Activated T-cell treated with anti-CD3 and anti-CD28 coated beads, Interleukin-2, amount 50 U/mL, for 4 hours (primary cell): ENCODE data around the gene CCSER1. TPM values are rescaled to one million over a fixed set of nuclear protein-coding genes. Genes with fewer than 3 reads are reported as not detected.
"Not testable (repeated sequence)": the region's sequence is repeated elsewhere in the genome, so short reads cannot be mapped to it uniquely, and the experiment has no call there.

Experiments
- ATAC-seq, 2 donors: fragments of 200-7000 bp; cut with Tn5 transposase; one replicate each; pipeline ENCODE4 v1.10.0; 2021
- DNase-seq: peaks from one replicate; pipeline ENCODE4 v3.0.0-alpha.2; 2020
- H3K27me3 Mint-ChIP-seq: one replicate; pipeline ENCODE4 v1.8.0; 2021; ENCODE audit warnings: low read depth, mixed read lengths
- H3K36me3 Mint-ChIP-seq: one replicate; pipeline ENCODE4 v1.8.0; 2022; ENCODE audit warnings: mixed read lengths; ENCODE audit not compliant: insufficient read depth
- H3K4me1 Mint-ChIP-seq: one replicate; pipeline ENCODE4 v1.8.0; 2021; ENCODE audit warnings: low read depth, mixed read lengths
- H3K4me3 Mint-ChIP-seq: one replicate; pipeline ENCODE4 v1.8.0; 2021; ENCODE audit warnings: mild to moderate bottlenecking, moderate library complexity, mixed read lengths
- H3K9me3 Mint-ChIP-seq: one replicate; pipeline ENCODE4 v1.8.0; 2021; ENCODE audit warnings: mixed read lengths
- total RNA-seq, 3 donors: library from RNA; stranded (reverse); gene quantifications; one replicate each; pipeline ENCODE4 v1.2.1, GENCODE V29; 2021

Gene CCSER1
- total RNA-seq, 3 donors from 2014 or later, result 0.10 to 0.16 TPM; not detected in 1

DNA sequence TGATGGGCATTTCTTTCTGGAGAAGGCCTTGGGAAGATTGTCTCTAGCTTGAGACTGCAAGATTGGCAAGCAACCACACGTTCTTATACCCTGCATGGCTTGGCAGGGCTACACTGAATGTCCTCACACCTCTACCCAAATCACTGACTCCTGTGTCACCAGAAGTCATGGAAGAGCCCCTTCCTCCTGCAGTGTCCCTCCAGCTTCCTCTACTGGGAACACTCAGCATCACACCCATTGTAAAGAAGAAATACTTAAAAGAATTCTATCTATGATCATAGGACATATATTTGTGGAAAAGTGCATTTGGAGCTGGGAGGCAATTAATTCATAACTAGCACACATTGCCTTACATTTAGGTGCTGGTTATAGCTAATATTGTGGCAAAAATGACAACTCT is 113.1 kb downstream of the CCSER1 start:
- Mint-ChIP-seq H3K4me1 (no peaks in the 10 kb centered on the region), H3K36me3 (no peaks in the 10 kb centered on the region), H3K9me3 (no peaks in the 10 kb centered on the region), H3K27me3 (no peaks in the 10 kb centered on the region), H3K4me3 (no peak overlapping the region)
- DNase-seq (no peak), ATAC-seq (no peak)

DNA sequence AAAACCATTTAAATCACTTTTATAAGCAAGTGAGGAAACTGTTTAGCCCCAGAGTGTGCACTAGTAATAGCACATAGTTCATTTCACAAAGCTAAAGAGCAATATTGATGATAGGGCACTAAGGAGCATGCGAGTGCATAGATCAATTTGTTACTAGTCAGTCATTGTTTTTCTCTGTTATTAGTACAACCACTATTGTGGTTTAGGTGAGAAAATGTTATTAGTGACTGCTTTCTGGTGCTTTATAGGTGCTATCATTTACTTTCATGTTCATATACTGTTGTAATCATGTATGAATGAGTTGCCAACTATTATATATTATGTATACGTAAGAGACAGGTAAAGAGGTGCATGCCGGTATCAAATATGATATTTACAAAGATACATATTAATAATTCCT is 113.8 kb downstream of the CCSER1 start:
- Mint-ChIP-seq H3K36me3 (no peaks in the 10 kb centered on the region), H3K4me3 (no peak overlapping the region)

DNA sequence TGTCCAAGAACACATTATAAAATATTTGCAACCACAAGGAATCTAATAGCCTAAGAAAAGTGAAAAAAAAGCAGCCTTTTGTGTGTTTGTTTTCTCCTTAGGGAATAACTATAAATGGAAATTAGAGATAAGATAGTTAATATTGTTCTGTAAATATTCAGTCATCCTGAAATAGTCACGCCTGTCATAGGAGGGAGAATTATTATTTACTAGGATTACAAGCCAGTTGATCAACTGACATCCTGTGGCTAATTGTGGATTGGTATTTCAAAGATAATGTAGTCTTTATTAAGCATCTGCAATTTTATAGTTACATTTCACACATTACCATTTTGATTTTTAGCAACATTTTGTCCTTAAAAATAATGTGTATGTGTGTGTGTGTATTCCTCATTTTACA is 118.6 kb downstream of the CCSER1 start:
- ATAC-seq, result no peak
- no peaks in the 10 kb centered on the region for H3K4me1 Mint-ChIP-seq
- no peak overlapping the region for H3K4me3 Mint-ChIP-seq
- no peaks in the 10 kb centered on the region for H3K36me3 Mint-ChIP-seq
- DNase-seq, result no peak
- H3K27me3 Mint-ChIP-seq, result no peaks in the 10 kb centered on the region
- H3K9me3 Mint-ChIP-seq, result no peaks in the 10 kb centered on the region

More for the DNA sequence above, 113.8 kb downstream of the CCSER1 start:
- Mint-ChIP-seq H3K27me3 (no peaks in the 10 kb centered on the region), H3K9me3 (no peaks in the 10 kb centered on the region), H3K4me1 (no peaks in the 10 kb centered on the region)
- ATAC-seq (no peak), DNase-seq (no peak)

DNA sequence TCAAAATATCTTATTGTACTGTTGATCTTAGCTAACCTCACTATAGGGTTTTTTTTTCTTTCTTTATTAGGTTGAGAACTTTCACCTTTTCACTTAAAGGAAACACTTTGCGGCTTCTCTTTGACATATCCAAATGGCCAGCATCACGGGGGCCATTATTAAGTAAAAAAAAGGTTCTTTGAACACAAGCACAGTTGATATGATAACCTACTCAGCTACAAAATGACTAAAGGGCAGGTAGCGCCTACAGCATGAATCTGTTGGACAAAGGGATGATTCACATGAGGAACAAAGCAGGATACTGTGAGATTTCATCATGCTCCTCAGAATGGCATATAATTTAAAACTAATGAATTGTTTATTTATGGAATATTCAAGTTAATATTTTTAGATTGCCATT is 119.6 kb downstream of the CCSER1 start:
- Mint-ChIP-seq H3K9me3 (no peaks in the 10 kb centered on the region), H3K4me3 (no peak overlapping the region), H3K4me1 (no peaks in the 10 kb centered on the region), H3K27me3 (no peaks in the 10 kb centered on the region), H3K36me3 (no peaks in the 10 kb centered on the region)
- no peak for ATAC-seq
- DNase-seq, result no peak

DNA sequence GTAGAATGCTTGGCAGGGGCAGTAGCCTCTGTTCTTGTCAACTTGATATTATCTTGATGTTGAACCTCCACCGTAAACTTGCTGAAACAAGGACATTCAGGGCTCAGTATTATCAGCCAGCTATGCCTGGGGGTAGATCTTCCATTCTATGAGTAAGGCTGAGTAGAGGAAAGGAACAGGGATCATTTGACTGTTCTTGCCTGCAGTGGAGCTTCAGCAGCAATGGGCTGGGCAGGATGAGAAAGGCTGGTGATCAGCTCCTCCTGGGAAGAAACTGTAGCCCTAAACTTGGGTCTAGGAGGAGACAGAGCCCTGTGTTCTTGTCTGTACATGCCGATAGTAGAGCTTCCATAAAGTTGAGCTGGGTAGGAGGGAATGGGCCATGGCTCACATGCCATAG is 127.2 kb downstream of the CCSER1 start:
- H3K4me1 Mint-ChIP-seq, result no peaks in the 10 kb centered on the region

DNA sequence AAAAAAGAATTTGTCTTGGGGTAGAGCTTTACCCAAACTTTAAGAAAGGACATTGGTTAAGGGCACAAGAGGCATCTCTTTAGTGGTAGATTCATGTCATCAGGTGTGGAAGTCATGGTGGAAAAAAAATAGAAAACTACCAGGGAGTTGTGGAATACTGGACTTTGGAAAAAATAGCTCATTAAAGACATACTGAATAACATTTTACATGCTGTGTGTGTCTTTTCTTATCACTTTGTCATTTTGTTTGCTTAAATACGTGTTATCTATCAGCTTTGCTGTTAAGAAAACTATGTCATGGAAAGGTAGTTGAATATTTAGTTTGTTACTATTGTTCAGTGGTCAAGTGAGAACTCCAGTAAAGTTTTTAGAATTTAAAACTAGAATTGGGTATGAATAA is 147.0 kb downstream of the CCSER1 start:
- peaks cover 6% of the 10 kb centered on the region for H3K9me3 Mint-ChIP-seq
- no peak overlapping the region for H3K4me3 Mint-ChIP-seq
- H3K27me3 Mint-ChIP-seq, result no peaks in the 10 kb centered on the region
- no peaks in the 10 kb centered on the region for H3K36me3 Mint-ChIP-seq
- no peaks in the 10 kb centered on the region for H3K4me1 Mint-ChIP-seq
- no peak for ATAC-seq
- no peak for DNase-seq

More for the DNA sequence above, 127.2 kb downstream of the CCSER1 start:
- H3K27me3 Mint-ChIP-seq, result no peaks in the 10 kb centered on the region
- no peaks in the 10 kb centered on the region for H3K36me3 Mint-ChIP-seq
- no peaks in the 10 kb centered on the region for H3K9me3 Mint-ChIP-seq
- no peak overlapping the region for H3K4me3 Mint-ChIP-seq
- ATAC-seq, result no peak
- DNase-seq, result no peak

DNA sequence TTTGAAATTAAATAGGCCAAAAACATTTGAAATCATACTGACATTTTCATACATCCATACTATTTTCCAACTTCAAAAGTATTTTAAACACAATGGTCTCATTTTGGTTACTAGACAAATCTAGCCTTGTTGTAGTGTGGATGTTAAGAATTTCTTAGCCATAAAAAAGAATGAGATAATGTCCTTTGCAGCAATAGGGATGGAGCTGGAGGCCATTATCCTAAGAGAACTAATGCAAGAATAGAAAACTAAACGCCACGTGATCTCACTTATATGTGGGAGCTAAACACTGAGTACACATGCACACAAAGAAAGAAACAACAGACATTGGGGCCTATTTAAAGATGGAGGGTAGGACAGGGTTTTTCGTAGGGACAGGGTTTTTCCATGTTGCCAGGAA is 153.8 kb downstream of the CCSER1 start:
- DNase-seq (no peak), ATAC-seq (no peak)
- Mint-ChIP-seq H3K36me3 (no peaks in the 10 kb centered on the region), H3K4me3 (no peak overlapping the region), H3K9me3 (no peaks in the 10 kb centered on the region), H3K27me3 (no peaks in the 10 kb centered on the region), H3K4me1 (no peaks in the 10 kb centered on the region)

DNA sequence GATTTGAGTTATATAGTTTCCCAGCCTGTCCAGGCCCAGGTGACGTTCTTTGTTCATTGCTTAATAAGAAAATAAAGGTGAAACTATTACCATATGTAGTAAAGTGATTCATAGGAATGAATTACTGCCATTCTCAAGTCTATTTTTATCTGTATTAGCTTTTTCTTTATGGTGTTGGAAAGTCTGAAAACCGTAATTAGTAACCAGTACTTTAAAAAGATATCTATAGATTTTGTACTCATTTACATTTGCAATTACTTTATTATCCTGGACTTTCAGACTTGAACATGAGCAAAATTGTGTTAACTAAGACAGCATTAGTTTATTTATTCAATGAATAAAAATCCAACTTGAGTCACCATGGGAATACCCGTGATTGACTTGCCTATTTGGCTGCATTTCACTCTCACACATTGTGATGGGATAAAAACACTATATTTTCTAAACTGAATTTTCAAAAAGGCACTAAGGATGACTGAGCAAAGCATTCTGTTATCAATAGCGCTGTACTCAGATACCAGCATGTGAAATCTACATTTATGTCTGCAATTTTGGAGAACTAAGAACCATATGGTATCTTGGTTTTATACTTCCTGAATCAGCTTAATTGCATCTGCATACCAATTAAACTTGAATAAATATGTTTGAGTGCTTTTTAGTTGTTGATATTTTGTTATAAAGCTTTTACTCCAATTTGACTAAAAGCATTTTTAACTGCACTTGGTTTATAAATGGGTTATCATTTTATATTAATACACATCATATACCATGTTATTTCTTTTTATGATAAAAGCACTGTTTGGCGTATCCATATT is 154.6 kb downstream of the CCSER1 start:
- Mint-ChIP-seq H3K36me3 (no peaks in the 10 kb centered on the region), H3K27me3 (no peaks in the 10 kb centered on the region), H3K9me3 (no peaks in the 10 kb centered on the region), H3K4me1 (no peaks in the 10 kb centered on the region), H3K4me3 (no peak overlapping the region)
- ATAC-seq, result no peak
- no peak for DNase-seq

DNA sequence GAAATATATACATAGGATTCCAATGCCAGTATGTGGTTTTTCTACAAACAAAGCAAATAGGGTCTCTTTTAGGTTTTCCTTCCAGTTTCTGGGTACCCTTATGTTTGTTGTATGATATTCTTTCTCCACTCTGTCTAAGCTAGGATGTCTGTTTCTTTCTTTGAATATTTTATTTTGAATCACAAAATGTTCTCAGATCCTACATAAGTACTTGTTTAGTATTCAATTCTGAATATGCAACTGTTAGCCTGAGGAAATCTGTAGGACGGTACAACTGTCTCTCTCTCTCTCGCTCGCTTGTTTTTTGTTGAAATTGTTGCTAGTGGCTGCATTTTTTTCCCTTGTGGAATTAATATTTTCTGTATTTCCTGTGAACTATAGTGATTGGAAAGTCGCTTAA is 163.2 kb downstream of the CCSER1 start:
- DNase-seq (no peak), ATAC-seq (no peak)
- no peaks in the 10 kb centered on the region for H3K36me3 Mint-ChIP-seq
- no peaks in the 10 kb centered on the region for H3K27me3 Mint-ChIP-seq
- H3K4me3 Mint-ChIP-seq, result no peak overlapping the region
- H3K4me1 Mint-ChIP-seq, result no peaks in the 10 kb centered on the region
- H3K9me3 Mint-ChIP-seq, result no peaks in the 10 kb centered on the region

DNA sequence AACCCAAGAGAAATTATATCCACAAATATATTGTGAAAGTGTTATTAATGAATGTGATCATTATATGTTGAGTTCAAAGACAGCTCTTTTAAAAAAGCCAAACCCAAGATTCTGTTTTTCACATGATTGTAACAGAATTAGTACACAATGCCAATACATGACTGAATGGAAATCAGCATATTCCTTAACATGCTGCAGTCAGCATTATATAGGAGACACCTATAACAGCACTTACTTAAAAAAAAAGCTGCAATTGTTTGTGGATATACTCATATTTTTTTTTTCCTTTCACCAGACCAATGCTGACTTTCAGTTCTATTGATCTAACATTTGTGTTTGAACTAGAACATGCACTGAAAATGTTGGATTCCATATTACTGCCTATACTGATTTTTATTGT is 165.2 kb downstream of the CCSER1 start:
- Mint-ChIP-seq H3K27me3 (no peaks in the 10 kb centered on the region), H3K9me3 (no peaks in the 10 kb centered on the region), H3K4me1 (no peaks in the 10 kb centered on the region), H3K36me3 (no peaks in the 10 kb centered on the region), H3K4me3 (no peak overlapping the region)
- ATAC-seq (no peak), DNase-seq (no peak)

DNA sequence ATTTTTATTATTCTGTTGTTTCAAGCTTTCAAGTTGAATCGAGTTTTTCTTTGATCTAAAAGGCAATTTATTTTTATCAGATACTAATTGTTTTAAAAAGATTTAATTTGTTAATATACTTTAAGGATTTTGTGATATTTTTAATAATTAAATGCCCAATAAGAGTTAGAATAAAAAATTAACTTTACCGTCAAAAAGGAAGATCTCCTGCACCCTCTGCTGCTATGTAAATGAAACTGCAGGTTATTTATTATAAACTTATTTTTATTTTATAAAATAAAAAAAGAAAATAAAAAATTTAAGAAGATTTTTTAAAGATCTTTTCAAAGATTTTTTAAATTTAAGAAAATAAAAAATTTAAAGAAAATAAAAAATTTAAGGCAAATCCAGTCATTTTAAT is 166.1 kb downstream of the CCSER1 start:
- H3K4me3 Mint-ChIP-seq, result no peak overlapping the region
- no peaks in the 10 kb centered on the region for H3K4me1 Mint-ChIP-seq
- no peaks in the 10 kb centered on the region for H3K27me3 Mint-ChIP-seq
- H3K9me3 Mint-ChIP-seq, result no peaks in the 10 kb centered on the region
- no peak for DNase-seq
- ATAC-seq, result no peak
- H3K36me3 Mint-ChIP-seq, result no peaks in the 10 kb centered on the region

DNA sequence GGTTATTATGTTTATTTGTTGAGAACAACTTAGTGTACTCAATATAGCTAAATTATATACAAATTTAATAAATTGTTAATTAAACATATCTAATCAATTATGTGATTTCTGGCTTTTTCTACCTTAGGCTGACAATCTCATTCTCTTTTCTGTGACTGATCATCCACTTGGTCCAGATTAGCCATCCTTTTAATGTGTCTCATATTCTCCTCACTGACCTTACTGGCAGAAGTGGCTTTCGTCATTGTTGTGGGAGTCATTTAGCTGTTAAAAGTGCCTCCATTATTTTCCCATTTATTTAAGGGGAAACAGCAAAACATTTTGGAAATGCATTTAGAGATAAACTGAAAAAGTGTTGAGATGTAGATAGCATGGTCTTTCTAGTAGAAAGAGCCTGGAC is 172.2 kb downstream of the CCSER1 start:
- H3K4me1 Mint-ChIP-seq, result no peaks in the 10 kb centered on the region
- no peaks in the 10 kb centered on the region for H3K27me3 Mint-ChIP-seq
- no peaks in the 10 kb centered on the region for H3K36me3 Mint-ChIP-seq
- H3K4me3 Mint-ChIP-seq, result no peak overlapping the region
- ATAC-seq (no peak), DNase-seq (no peak)
- H3K9me3 Mint-ChIP-seq, result no peaks in the 10 kb centered on the region

DNA sequence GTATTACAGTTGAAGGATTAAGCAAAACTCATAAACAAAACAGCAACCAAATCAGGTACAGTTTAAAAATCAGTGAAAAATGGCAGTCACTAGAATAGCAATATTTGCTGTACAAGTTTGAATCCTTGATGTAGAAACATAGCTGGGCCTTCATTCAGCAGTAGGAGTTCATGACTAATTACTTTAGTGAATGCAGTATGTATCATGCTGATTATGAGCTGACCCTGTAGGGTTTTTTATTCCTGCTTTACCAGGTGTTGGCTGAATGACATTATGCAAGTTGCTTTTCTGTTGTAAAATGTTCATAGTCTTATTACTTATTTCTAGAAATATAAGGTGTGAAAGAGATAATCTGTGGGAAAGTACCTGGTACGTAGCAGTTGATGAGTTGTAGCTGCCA is 179.6 kb downstream of the CCSER1 start:
- ATAC-seq (no peak), DNase-seq (no peak)
- H3K36me3 Mint-ChIP-seq, result no peaks in the 10 kb centered on the region
- H3K4me3 Mint-ChIP-seq, result no peak overlapping the region
- H3K27me3 Mint-ChIP-seq, result no peaks in the 10 kb centered on the region
- H3K4me1 Mint-ChIP-seq, result no peaks in the 10 kb centered on the region
- H3K9me3 Mint-ChIP-seq, result no peaks in the 10 kb centered on the region

DNA sequence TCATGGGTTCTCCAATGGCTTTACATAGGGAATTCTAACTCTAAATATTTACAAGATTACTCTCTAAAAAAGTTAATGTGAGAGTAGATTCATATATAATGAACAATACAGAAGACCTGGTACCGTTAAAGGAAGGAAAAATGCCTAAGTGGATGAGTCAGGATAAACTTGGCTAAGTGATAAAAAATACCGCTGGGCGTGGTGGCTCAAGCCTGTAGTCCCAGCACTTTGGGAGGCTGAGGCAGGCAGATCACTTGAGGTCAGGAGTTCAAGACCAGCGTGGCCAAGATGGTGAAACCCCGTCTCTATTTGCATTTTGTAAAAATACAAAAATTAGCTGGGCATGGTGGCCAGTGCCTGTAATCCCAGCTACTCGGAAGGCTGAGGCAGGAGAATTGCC is 189.9 kb downstream of the CCSER1 start:
- not testable (repeated sequence) for H3K4me3 Mint-ChIP-seq, H3K36me3 Mint-ChIP-seq, ATAC-seq, H3K27me3 Mint-ChIP-seq, H3K9me3 Mint-ChIP-seq, DNase-seq, H3K4me1 Mint-ChIP-seq

DNA sequence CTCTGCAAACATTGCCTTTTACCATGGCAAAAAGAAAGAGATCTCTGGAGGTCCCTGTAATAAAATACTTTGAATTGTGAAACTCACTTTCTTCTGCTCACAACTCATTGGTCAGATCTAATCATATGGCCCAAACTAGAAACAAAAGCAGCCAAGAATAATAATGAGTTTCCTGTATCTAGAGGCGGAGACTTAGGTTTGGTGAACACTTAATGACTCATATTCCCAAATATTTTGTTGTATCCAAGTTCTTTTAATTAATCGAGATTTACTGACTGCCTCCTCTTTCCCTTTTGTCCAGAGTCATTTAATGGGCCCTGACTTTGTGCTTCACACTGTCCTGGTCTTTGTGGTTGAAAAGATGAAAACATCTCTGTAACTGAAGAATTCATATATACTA is 190.6 kb downstream of the CCSER1 start:
- no peaks in the 10 kb centered on the region for H3K36me3 Mint-ChIP-seq
- no peaks in the 10 kb centered on the region for H3K9me3 Mint-ChIP-seq
- no peak overlapping the region for H3K4me3 Mint-ChIP-seq
- DNase-seq, result no peak
- no peaks in the 10 kb centered on the region for H3K27me3 Mint-ChIP-seq
- H3K4me1 Mint-ChIP-seq, result no peaks in the 10 kb centered on the region
- ATAC-seq, result no peak
